GM10248 (cell line): ENCODE data around the gene ZYG11B.
A peak's percentile ranks its signal among the peaks of the same experiment; 100 is the strongest.
"Not testable (repeated sequence)": the region's sequence is repeated elsewhere in the genome, so short reads cannot be mapped to it uniquely, and the experiment has no call there.

ENCODE experiments used
- CTCF ChIA-PET: fragments of 300-600 bp; sonication (Branson Sonifier 250); formaldehyde crosslinking; extraction: SDS; loops from one replicate; lab custom pipeline; 2021; ENCODE audit warnings: antibody characterized with exemption; lab: Yijun Ruan, JAX
- POLR2A ChIA-PET: fragments of 350-650 bp; sonication (Branson Sonifier 250); formaldehyde crosslinking; extraction: SDS; loops from one replicate; lab custom pipeline; 2020; ENCODE audit warnings: antibody characterized with exemption; lab: Yijun Ruan, JAX
- DNase-seq: peaks from one replicate; pipeline ENCODE4 v3.0.0; 2012; ENCODE audit errors: extremely low spot score
- TF ChIP-seq, protein P1 (sequence below): IDR thresholded peaks from 2 replicates; pipeline ENCODE4 v1.5.1; 2012; ENCODE audit warnings: mild to moderate bottlenecking, low read depth; ENCODE audit errors: extremely low read depth, missing control alignments, control extremely low read depth

The ZYG11B gene

DNA sequence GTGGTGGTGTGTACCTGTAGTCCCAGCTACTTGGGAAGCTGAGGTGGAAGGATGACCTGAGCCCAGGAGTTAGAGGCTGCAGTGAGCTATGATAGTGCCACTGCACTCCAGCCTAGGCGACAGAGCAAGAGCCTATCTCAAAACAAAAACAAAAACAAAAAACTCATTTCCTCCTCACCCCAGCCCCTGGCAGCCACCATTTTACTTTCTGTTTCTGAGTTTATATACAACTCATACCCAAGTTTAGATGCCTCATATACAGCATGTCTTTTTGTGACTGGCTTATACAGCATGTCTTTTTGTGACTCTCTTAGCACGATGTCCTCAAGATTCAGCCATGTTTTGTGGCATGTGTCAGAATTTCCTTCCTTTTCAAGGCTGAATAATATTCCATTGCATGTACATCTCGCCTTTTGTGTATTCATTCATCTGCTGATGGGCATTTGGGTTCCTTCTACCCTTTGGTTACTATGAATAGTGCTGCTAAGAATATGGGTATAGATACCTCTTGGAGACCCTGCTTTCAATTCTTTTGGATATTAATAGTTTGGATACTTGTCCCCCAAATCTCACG lies 42.8 kb upstream of the ZYG11B start:
- TF ChIP-seq, protein P1, sequence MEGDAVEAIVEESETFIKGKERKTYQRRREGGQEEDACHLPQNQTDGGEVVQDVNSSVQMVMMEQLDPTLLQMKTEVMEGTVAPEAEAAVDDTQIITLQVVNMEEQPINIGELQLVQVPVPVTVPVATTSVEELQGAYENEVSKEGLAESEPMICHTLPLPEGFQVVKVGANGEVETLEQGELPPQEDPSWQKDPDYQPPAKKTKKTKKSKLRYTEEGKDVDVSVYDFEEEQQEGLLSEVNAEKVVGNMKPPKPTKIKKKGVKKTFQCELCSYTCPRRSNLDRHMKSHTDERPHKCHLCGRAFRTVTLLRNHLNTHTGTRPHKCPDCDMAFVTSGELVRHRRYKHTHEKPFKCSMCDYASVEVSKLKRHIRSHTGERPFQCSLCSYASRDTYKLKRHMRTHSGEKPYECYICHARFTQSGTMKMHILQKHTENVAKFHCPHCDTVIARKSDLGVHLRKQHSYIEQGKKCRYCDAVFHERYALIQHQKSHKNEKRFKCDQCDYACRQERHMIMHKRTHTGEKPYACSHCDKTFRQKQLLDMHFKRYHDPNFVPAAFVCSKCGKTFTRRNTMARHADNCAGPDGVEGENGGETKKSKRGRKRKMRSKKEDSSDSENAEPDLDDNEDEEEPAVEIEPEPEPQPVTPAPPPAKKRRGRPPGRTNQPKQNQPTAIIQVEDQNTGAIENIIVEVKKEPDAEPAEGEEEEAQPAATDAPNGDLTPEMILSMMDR, result no peak
- POLR2A ChIA-PET, result no interaction called here
- no peak for DNase-seq
- CTCF ChIA-PET, result interaction anchor here (1.7 to 3.6 kb wide), 2 partner anchors 15 to 17 kb away, joined by 4 to 13 read pairs; no protein-coding TSS in a partner anchor

DNA sequence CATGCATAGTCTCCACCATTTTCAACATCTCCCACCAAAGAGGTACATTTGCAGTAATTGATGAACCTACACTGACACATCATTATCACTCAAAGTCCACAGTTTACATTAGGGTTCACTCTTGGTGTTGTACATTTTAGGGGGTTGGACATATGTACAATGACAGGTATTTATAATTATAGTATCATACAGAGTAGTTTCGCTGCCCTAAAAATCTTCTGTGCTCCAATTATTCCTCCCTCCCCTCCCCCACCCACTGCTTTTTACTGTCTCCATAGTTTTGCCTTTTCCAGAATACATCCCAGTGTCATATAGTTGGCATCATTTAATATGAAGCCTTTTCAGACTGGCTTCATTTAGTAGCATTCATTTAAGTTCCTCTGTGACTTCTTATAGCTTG lies 41.7 kb upstream of the ZYG11B start:
- DNase-seq, result no peak
- TF ChIP-seq, protein P1, result no peak
- POLR2A ChIA-PET, result no interaction called here
- CTCF ChIA-PET, result interaction anchor here (0.7 to 3.9 kb wide), 5 partner anchors 16 to 788 kb away, joined by 3 to 20 read pairs (median 4); partner anchors contain the start of genes ORC1 and PRPF38A

DNA sequence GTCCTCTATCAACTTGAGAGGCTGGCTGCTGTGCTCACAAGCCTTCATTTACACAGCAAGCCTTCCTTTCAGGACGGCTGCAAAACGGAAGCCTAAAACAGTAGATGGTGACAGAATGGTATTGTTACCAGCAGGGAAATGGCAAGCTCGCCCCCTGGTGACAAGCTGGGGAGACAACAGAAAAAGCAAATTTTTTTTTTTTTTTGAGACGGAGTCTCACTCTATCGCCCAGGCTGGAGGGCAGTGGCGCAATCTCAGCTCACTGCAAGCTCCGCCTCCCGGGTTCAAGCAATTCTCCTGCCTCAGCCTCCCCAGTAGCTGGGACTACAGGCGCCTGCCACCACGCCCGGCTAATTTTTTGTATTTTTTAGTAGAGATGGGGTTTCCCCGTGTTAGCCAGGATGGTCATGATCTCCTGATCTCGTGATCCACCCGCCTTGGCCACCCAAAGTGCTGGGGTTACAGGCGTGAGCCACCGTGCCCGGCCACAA lies 39.9 kb upstream of the ZYG11B start:
- TF ChIP-seq, protein P1, result peak; percentile 75
- POLR2A ChIA-PET, result interaction anchor here (0.6 to 0.7 kb wide), 2 partner anchors 25 to 365 kb away, joined by 4 to 5 read pairs; no protein-coding TSS in a partner anchor
- CTCF ChIA-PET, result interaction anchor here (0.7 to 3.9 kb wide), 41 partner anchors 10 to 790 kb away, joined by 3 to 20 read pairs (median 4); partner anchors contain the start of genes ECHDC2, GPX7, ORC1 and PRPF38A
- peak; percentile 77 for DNase-seq

DNA sequence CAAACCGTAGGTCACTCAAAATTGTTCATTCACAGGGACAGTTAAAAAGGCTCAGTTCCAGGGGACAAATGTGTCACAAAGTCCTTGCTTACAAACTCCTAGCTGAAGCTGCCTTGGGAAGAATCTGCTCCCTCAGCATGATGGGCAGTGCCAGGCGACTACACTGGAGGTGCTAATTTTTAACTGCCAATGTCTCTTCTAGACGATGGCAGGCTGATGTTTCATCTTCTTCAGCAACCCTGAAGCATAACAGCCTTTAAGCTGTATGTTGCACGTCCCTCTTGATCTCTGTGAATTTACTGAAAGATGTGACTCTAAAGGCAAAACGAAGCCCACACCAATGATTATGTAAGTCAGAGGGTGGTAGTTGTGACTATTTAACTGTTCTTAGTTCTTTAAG lies 39.4 kb upstream of the ZYG11B start:
- CTCF ChIA-PET, result interaction anchor here (0.7 to 3.9 kb wide), 39 partner anchors 10 to 790 kb away, joined by 3 to 20 read pairs (median 4); partner anchors contain the start of genes ECHDC2, GPX7, ORC1 and PRPF38A
- TF ChIP-seq, protein P1, result no peak
- POLR2A ChIA-PET, result interaction anchor here (0.6 to 0.7 kb wide), 2 partner anchors 25 to 366 kb away, joined by 4 to 5 read pairs; no protein-coding TSS in a partner anchor
- DNase-seq, result no peak

DNA sequence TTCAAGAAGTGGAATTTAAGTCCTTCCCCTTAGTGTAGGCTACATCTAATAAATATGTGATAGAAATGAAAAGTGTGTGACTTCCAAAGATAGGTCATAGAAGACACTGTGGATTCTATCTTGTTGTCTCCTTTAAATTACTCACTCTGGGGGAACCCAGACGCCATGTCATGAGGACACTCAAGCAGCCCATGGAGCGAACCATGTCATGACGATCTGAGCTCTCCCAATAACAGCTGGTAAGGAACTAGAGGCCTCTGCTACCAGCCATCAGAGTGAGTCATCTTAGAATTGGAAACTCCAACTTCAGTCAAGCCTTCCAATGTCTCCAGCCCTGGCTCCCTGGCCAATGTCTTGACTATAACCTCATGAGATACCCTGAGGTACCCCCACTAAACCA lies 34.4 kb upstream of the ZYG11B start:
- CTCF ChIA-PET, result interaction anchor here (0.7 to 1.1 kb wide), 2 partner anchors 11 to 22 kb away, joined by 3 read pairs; no protein-coding TSS in a partner anchor
- POLR2A ChIA-PET, result no interaction called here
- no peak for DNase-seq
- TF ChIP-seq, protein P1, result no peak

DNA sequence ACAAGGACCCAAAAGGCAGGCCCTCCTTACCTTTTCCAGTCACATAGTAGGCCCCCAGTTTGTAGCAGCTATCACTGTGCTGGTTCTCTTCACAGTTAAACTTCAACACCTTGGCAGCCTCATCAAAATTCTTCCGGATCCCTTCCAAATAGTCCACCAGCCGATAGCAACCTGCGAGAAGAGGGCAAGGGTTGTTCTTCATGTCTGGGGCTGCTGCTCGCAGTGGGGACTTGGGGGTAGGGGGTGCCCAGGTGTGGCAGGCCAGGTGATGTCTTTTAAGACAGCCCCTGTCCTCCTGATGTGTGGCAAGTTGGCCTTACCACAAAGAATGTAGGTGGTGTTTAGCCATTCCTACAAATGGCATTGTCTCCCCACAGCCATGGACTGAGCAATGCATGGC lies 33.6 kb upstream of the ZYG11B start:
- TF ChIP-seq, protein P1, result no peak
- CTCF ChIA-PET, result no interaction called here
- POLR2A ChIA-PET, result no interaction called here
- DNase-seq, result no peak

DNA sequence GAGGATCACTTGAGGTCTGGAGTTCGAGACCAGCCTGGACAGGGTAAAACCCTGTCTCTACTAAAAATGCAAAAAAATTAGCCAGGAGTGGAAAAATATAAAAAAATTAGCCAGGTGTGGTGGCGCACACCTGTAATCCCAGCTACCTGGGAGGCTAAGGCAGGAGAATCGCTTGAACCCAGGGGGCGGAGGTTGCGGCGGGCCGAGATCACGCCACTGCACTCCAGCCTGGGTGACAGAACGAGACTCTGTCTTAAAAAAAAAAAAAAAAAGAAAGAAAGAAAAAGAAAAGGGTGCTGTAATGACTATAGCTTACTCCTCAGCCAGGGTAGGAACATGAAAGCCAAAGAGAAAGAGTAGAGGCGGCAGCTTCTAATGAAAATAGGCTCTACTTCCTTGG lies 32.9 kb upstream of the ZYG11B start:
- DNase-seq, CTCF ChIA-PET, POLR2A ChIA-PET: not testable (repeated sequence)
